Osteocyte (in vitro differentiated cells): Measurements from ENCODE around the gene TTC39C. TPM values are rescaled to one million over a fixed set of nuclear protein-coding genes. Genes with fewer than 3 reads are reported as not detected.

Experiments used
- DNase-seq: peaks from one replicate; pipeline ENCODE4 v3.0.0; 2021; ENCODE audit warnings: mixed read lengths; ENCODE audit not compliant: unreplicated experiment; ENCODE audit errors: extremely low spot score
- H3K27ac Mint-ChIP-seq: one replicate; pipeline ENCODE4 v1.8.0; 2021; ENCODE audit warnings: mild to moderate bottlenecking, mixed read lengths; ENCODE audit not compliant: unreplicated experiment
- H3K27me3 Mint-ChIP-seq: one replicate; pipeline ENCODE4 v1.8.0; 2021; ENCODE audit warnings: mixed read lengths; ENCODE audit not compliant: unreplicated experiment
- H3K36me3 Mint-ChIP-seq: one replicate; pipeline ENCODE4 v1.8.0; 2021; ENCODE audit warnings: mixed read lengths; ENCODE audit not compliant: unreplicated experiment
- H3K4me1 Mint-ChIP-seq: one replicate; pipeline ENCODE4 v1.8.0; 2021; ENCODE audit warnings: mixed read lengths; ENCODE audit not compliant: unreplicated experiment
- H3K4me3 Mint-ChIP-seq: one replicate; pipeline ENCODE4 v1.8.0; 2021; ENCODE audit warnings: mild to moderate bottlenecking, moderate library complexity, mixed read lengths; ENCODE audit not compliant: unreplicated experiment
- H3K9me3 Mint-ChIP-seq: one replicate; pipeline ENCODE4 v1.8.0; 2021; ENCODE audit warnings: mixed read lengths; ENCODE audit not compliant: unreplicated experiment
- CTCF ChIP-seq: fragments of 200-600 bp; sonication (generic); IDR thresholded peaks from 2 replicates; pipeline ENCODE4 v1.5.0; 2021; ENCODE audit warnings: antibody characterized with exemption, mild to moderate bottlenecking, moderate library complexity
- total RNA-seq: library from RNA; stranded (reverse); gene quantifications from 2 replicates; pipeline ENCODE4 v1.2.1, GENCODE V29; 2021

The TTC39C gene
- total RNA-seq, 1 donor from 2014 or later = 10.9 TPM

- no peak for DNase-seq
- no peak for TF ChIP-seq CTCF
- Mint-ChIP-seq H3K4me1 (no peaks in the 10 kb centered on the region), H3K27me3 (no peaks in the 10 kb centered on the region), H3K36me3 (peaks cover 2% of the 10 kb centered on the region), H3K4me3 (no peak overlapping the region), H3K9me3 (no peaks in the 10 kb centered on the region), H3K27ac (no peak overlapping the region)
These were observed 33.7 kb downstream of the TTC39C start for GRCh38 chr18:24048261-24048660.

DNA sequence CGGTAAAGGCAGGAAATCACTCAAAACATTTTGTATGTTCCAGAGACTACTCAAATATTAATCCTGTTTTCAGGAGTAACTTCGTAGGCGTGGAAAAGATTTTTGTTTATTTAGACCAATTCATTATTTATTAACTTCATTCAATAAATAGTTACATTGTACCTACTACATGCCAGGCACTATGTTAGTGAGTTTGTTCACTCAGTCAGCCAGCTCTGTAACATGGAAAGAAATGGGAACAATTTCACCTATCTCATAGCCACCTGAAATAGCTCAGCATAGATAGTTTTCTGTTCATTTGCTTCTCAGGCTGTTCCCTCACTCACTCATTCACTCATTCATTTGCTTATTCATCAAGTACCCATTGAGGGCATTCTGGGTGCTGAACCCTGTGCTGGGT, 34.6 kb downstream of the TTC39C start:
- no peaks in the 10 kb centered on the region for H3K27me3 Mint-ChIP-seq
- H3K4me3 Mint-ChIP-seq = no peak overlapping the region
- H3K9me3 Mint-ChIP-seq = no peaks in the 10 kb centered on the region
- H3K36me3 Mint-ChIP-seq = peaks cover 2% of the 10 kb centered on the region
- DNase-seq = no peak
- TF ChIP-seq CTCF = no peak
- H3K27ac Mint-ChIP-seq = no peak overlapping the region
- no peaks in the 10 kb centered on the region for H3K4me1 Mint-ChIP-seq

GRCh38 chr18:24051031-24051947, 36.7 kb downstream of the TTC39C start:
- Mint-ChIP-seq H3K4me3 (no peak overlapping the region), H3K4me1 (peaks cover 8% of the 10 kb centered on the region), H3K36me3 (peaks cover 2% of the 10 kb centered on the region), H3K9me3 (no peaks in the 10 kb centered on the region), H3K27ac (no peak overlapping the region), H3K27me3 (no peaks in the 10 kb centered on the region)
- TF ChIP-seq CTCF = no peak
- DNase-seq = no peak

GRCh38 chr18:24052053-24052452, 37.5 kb downstream of the TTC39C start:
- no peak for TF ChIP-seq CTCF
- Mint-ChIP-seq H3K27ac (no peak overlapping the region), H3K4me3 (no peak overlapping the region), H3K27me3 (no peaks in the 10 kb centered on the region), H3K4me1 (peaks cover 9% of the 10 kb centered on the region), H3K36me3 (peaks cover 2% of the 10 kb centered on the region), H3K9me3 (no peaks in the 10 kb centered on the region)
- DNase-seq = no peak

DNA sequence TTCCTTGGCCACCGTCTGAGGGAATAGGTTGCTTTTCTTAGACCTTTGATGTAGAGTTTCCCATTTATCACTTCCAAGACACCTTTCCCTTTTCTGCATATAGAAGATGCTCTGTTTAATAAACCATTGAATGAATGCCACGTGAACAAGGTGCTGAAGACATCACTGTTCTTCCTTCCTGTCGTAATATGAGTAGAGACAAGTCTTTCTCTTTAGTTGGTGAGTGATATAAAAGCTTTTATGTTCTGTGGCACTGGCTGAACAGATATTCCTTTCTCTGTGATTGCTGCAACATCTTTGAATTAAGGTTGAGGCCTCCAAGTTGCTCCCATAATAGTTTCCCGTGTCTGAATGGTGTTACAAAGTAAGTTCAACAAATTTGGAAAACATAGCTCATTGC, 38.7 kb downstream of the TTC39C start:
- DNase-seq = no peak
- Mint-ChIP-seq H3K9me3 (no peaks in the 10 kb centered on the region), H3K36me3 (peaks cover 2% of the 10 kb centered on the region), H3K27ac (no peak overlapping the region), H3K27me3 (no peaks in the 10 kb centered on the region), H3K4me3 (no peak overlapping the region), H3K4me1 (peaks cover 9% of the 10 kb centered on the region)
- no peak for TF ChIP-seq CTCF
